Embryonic facial prominence (tissue), 1 donor: ENCODE data around the gene IL3RA.
"Not testable (repeated sequence)": the region's sequence is repeated elsewhere in the genome, so short reads cannot be mapped to it uniquely, and the experiment has no call there.

Experiments used
- DNase-seq: peaks from one replicate; pipeline ENCODE4 v3.0.0-alpha.2; 2016; ENCODE audit errors: extremely low spot score

Gene IL3RA

DNA sequence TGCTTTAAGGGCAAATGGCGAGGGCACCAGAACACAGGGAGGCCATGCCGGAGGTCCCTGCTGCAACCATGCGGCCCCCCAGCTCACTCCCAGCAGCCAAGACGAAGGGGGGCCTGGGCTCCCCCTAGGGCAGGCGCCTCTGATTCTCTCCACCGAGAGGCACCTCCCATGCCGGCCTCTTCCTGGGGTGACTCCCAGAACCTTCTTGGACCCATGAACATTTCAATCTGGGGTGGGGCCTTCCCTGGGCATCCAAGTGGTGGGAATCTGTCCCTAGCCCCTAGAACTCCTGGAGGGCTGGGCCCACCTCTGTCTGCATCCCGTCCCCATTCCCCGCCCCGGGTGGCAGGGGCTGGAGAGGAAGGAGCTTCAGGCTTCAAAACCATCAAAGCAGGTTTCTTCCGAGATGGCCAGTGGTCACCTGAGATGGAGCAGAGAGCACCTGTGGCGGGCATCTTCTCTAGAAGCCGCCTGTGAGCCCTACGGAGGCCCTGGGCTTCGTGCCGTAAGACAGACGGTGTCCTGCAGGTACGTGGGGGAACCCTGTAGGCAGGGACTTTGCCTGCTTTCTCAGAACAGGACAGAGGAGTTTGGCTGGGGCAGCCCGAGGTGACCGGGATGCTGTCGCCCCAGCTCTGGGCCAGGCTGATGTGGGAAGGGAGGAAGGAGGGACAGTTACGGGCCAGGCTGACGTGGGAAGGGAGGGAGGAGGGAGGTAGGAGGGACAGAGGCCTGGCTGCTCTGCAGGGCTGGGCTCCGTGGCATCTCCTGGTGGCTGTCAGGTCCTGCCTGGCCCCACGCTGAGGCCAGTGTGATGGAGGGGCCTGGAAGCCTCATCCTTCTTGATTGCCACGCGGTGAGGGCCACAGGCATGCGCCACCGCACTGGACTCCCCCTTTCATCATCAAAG is 62.1 kb downstream of the IL3RA start:
- DNase-seq = no peak

DNA sequence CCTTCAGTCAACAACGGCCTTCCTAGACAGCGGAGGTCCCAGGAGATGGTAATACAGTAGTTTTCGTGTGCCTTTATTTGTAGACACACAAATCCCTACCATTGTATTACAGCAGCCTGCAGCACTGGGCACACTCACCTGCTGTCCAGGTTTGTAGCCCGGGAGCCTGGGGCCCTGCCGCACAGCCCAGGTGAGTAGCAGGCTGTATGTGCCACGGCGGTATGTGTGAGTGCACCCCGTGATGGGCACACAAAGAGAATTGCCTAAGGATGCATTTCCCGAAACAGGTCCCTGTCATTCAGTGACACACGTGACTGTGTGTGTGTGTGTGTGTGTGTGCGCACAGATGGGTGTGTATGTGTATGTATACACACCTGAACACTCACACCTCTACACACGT is 63.5 kb downstream of the IL3RA start:
- no peak for DNase-seq

DNA sequence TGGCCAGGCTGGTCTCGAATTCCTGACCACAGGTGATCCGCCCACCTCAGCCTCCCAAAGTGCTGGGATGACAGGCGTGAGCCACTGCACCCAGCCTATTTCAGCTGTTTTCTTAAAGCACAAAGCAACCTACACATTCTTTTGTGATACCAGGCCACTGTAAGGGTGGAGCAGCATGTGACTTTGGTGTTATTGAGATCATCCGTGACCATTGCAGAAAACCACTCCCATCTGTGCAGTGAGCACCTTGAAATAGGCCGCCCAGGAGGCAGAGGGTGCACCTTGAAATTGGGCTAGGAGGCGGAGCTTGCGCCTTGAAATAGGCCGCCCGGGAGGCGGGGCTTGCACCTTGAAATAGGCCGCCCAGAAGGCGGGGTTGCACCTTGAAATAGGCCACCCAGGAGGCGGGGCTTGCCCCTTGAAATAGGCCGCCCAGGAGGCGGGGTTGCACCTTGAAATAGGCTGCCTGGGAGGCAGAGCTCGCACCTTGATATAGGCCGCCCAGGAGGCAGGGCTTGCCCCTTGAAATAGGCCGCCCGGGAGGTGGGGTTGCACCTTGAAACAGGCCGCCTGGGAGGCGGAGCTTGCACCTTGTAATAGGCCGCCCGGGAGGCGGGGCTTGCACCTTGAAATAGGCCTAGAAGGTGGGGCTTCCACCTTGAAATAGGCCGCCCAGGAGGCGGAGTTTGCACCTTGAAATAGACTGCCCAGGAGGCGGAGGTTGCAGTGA is 64.3 kb downstream of the IL3RA start:
- DNase-seq = no peak

DNA sequence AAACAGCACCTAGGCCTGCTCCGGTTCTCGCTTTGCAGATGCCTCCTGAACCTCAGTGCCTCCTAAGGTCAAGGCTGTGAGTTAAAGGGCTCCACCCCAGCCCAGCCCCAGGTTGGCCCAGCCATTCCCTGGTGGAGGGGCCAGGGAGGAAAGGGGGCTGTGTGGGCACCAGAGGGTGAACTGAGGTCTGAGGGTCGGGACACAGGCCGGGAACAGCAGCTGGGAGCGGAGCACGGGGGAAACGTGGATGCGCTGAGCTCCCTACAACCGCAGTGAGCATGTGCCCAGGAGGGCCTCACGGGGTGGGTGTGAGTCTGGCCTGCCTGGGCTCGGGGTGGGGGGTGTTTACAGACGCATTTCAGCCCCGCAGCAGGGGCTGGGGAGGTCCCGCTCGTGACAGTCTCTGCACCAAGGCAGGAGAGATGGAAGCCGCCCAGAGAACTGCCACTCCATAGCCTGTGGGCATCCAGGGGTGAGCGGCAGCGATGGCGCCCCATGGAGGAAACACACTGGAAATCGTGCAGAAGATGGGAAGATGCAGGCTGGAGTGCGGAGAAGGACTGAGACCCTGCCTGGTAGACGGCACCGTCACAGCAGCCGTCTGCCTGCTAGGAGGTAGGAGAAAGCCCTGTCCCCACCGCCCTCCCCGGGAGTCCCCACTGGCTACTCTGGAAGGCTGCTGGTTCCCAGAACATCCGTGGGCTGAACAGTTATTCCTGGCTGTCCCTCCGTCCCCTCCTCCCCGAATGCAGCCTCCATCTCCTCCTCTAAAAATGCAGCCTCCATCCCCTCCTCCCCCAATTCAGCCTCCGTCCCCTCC is 65.2 kb downstream of the IL3RA start:
- DNase-seq = no peak

DNA sequence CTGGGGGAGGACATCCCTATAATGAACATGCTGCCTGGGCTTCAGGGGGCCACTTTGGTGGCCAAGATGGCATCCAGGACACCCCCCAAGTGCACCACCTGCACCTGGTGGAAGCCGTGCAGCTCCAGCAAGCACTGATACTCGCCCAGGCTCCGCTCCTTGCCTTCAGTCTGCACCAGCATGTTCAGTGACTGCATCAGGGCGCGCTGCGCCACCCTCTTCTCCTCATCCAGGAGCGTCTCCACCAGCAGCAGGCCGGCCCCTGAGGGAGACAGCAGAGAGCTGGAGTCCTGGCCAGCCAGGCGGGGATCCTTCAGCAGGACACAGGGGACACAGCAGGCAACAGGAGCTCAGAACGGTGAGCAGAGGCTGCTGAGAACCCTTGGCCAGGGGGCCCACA is 66.6 kb downstream of the IL3RA start:
- DNase-seq = no peak

DNA sequence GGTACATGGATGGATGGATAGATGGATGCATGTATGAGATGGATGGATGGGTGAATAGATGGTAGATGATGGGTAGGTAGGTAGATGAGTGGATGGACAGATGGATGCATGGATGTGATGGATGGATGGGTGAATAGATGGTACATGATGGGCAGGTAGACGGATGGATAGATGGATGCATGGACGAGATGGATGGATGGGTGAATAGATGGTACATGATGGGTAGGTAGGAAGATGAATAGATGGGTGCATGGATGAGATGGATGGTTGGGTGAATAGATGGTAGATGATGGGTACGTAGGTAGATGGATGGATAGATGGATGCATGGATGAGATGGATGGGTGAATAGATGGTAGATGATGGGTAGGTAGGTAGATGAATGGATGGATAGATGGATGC is 67.3 kb downstream of the IL3RA start:
- DNase-seq = not testable (repeated sequence)

DNA sequence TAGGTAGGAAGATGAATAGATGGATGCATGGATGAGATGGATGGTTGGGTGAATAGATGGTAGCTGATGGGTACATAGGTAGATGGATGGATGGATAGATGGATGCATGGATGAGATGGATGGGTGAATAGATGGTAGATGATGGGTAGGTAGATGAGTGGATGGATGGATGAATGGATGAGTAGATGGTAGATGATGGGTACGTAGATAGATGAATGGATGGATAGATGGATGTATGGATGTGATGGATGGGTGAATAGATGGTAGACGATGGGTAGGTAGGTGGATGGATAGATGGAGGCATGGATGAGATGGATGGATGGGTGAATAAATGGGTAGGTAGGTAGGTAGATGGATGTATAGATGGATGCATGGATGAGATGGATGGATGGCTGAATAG is 69.2 kb downstream of the IL3RA start:
- DNase-seq = not testable (repeated sequence)

DNA sequence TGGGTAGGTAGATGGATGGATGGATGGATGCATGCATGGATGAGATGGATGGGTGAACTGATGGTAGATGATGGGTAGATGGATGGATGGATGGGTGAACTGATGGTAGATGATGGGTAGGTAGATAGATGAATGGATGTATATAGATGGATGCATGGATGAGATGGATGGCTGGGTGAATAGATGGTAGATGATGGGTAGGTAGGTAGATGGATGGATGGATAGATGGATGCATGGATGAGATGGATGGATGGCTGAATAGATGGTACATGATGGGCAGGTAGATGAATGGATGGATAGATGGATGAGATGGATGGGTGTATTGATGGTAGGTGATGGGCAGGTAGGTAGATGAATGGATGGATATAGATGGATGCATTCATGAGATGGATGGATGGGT is 70.5 kb downstream of the IL3RA start:
- DNase-seq = no peak

DNA sequence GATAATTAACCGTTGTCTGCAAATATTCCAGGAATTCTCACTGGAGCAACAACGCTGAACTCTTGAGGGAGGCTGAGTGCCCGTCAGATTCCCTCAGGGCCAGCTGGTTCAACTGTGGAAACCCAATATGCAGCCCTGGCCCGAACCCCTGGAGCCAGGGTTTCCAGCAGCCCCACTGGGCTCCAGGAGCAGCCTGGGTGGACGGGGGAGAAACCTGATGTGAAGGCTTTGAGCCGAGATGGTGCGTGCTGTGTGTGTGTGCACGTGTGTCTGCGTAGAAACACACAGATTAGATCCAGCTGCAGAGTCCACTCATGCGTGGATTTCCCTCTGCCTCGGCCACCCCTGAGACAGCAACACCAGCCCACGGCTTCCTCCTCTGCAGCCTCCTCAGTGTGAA is 74.7 kb downstream of the IL3RA start:
- DNase-seq = no peak

DNA sequence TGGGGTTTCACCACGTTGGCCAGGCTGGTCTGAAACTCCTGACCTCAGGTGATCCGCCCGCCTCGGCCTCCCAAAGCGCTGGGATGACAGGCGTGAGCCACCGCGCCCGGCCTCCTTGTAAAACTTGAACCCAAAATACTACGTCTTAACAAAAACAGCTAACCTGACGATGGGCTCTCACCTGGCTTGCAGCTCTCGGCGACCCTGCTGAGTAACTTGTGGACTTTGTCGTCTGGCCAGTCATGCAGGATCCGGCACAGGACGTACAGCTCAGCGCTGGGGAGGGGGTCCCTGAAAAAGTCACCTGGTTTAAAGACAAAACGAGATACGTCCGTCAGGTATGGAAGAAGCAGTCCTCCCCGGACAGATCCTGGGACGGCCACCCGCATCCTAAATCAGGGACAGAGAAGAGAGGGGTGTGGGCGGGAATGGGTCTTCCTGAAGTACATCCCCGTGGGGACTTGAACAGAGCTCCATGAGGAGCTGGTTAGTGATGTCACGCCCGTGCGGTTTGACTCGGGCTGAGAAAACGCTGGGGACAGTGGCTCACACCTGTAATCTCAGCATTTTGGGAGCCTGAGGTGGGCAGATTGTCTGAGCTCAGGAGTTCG is 76.1 kb downstream of the IL3RA start:
- DNase-seq = no peak

DNA sequence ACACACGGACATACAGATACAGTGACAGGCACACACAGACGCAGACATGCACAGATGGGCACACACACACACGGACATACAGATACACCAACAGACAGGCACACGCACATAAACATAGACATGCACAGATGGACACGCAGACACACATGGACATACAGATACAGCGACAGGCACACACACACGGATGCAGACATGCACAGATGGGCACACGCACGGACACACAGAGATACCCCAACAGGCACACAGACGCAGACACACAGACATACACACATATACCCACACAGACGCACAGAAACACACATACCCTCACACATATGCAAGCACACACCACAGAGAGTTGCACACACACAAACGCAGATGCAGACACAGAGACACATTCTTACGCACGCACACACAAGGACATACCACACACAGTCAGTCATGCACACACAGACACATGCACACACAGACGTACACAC is 79.8 kb downstream of the IL3RA start:
- no peak for DNase-seq

DNA sequence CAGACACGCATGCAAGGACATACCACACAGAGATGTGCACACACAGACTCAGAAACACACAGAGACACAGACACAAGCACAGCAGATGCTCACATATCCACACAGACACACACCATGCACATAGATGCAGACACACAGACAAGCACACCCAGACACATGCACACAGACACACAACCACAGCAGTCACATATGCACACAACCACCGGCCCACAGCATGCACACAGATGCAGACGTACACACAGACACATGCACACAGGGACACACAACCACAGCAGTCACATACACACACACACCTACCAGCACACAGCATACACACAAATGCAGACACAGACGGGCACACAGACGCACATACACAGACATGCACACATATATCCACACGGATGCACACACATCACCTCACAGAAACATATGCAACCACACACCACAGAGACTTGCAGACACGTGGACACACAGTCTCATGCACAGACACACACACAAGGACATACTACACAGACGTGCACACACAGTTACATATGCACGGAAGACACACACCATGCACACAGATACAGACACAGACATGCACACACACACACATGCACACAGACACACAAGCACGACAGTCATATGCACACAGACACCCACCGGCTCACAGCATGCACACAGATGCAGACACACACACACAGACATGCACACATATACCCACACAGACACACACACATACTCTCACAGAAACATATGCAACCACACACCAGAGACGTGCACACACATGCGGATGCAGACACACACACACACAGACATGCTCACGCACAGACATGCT is 80.6 kb downstream of the IL3RA start:
- DNase-seq = no peak

DNA sequence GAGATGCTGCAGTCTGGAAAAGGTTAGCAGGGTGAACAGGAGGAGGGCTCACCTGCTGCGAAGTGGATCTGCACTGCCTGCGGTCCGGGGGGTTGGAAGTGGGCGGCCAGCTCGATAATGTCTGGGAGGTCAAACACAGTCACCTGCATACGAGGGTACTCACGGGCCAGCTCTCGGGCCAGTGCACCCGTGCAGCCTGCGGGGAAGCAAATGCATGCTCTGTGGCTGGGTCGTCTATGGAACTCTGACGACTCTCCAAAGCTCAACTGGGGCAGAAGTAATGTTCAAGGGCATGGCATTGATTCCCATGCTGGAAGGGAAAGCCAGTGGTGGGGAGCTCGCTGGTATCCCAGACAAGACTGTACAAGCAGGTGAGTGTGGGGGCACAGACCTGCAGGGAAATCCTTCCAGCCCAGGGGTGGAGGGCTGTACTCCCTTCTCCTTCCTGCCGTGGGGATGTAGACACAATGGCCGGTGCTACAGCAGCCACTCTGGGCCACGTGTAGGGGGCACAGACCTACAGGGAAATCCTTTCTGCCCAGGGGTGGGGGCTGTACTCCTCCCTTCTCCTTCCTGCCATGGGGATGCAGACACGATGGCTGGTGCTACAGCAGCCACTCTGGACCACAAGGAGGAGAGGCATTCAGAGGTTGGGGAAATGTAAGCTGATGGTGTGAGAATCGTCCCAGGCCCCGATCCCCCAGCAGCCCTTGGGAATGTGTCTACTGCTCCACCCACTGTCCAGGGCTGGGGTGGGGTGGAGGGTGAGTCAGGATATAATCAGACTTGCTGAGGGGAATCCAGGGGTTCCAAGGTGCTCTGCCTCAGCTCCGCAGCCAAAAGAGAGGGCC is 81.6 kb downstream of the IL3RA start:
- DNase-seq = no peak

DNA sequence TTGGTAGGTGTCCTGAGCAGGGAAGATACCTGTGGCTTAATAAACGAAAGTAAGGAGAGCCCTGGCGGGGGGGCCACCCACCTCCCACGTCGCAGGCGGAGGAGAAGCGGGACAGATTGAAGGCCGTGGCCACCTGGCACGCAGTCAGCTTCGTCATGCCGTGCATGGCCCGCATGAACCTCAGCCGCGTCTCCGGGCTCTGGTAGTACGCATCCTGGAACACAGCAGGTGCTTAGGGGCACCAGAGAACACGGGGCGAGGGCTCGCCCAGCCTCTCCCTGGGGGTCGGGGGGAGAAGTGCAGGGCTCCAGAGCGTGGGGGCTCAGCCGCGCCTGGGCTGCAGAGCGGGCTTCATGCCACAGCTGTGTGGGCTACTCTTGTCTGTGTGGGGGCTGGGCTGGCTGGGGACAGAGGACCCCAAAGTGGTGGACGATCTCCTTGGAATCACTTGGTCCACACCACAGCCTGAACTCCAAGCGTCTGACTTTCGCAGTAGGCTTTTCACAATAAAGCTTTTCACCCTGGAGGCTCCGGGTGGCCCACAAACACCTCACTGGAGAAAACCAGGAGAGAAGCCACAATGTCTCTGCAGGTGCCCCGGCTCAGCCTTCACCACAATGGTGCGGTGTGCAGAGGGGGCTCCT is 82.4 kb downstream of the IL3RA start:
- no peak for DNase-seq

DNA sequence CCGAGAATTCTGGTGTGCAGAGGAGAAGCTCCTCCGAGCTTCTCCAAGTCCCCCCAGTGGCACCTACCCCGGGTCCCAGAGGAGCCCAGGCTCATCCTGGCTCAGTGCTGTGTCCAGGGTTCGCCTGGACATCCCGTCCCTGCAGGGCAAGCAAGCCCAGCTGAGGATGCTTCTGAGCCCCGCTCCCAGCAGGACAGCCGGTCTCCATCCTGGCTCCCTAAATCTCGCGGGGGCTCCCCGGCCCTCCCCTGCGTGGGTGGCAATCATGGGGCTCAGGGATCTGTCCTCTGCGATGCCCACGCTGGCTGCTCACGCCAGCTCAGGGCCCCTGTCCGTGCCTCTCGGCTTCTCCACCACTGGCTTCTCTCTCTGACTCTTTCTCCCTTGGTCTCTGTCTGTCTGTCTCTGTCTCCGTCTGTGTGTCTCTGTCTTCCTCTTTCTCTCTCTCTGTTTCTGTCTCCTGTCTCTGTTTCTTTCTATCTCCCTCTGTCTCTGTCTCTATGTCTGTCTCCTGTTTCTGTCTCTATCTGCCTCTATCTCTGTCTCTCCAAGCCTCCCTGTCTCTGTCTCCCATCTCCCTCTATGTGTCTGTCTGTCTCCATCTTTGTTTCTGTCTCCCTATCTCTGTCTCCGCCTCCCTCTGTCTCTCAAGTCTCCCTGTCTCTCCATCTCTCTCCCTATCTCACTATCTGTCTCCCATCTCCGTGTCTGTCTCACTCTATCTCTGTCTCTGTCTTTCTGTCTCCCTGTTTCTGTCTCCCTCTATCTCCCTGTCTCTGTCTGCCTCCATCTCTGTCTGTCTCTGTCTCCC is 83.2 kb downstream of the IL3RA start:
- no peak for DNase-seq

DNA sequence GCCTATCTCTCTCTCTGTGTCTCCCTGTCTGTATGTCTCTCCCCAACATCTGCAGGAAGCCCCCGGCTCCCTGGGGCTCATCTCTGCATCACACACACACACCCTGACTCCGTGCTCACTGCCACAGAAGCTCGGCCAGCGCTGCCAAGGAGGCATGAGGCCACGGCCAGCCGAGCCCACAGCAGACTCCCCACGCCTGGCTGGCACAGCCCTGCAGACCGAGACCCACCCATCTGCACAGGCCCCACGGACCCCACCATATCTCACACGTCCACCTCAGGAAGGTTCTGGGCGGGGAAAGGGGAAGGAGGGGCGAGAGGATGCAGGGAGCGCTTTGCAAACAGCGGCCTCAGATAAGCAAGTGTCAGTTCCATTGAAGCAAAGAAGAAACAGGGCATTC is 83.8 kb downstream of the IL3RA start:
- no peak for DNase-seq

DNA sequence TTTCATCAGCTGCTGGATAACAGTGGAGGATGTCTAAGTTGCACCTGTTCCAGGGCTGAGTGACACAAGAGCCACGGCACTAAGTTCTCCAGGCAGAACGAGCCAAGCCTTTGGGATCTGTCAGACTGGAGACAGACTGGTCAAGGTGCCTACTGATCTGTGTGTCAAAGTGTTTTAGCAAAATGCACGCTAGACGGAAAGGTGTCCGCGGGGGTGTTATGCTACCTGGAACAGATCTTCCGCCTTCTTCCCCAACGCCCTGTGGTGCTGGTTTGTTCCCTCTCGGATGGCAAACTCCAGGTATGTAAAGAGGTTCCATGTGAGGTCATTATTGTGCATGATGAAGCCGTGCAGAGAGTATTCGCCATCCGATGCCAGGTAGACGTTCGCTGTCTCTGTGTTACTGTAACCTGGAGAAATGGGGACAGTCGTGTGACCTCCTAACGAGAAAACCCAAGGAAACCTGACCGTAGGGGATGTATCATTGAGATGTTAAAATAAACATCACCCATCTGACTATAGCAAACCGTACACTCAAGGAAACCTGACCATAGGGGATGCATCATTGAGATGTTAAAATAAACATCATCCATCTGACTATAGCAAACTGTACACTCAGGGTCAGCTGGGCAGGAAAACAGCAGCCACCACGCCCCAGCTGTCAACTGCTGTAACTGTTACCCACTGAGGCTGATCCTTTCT is 85.0 kb downstream of the IL3RA start:
- DNase-seq = no peak

DNA sequence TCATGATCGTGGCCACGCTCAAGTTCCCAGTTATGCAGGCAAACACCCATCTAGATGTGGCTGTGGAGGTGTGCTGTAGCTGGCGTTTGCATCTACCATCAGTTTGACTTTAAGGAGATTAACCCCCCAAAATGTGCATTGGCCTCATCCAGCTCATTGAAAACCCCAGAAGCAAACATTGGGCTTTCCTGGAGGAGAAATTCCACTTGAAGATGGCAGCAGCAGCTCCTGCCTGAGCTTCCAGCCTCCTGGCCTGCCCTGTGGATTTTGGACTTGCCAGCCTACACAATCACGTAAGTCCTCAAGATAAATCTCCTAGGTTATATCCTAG is 85.5 kb downstream of the IL3RA start:
- no peak for DNase-seq
